Bronchial epithelial cell (primary cell): ENCODE measurements around the gene PABPC3. TPM values are rescaled to one million over a fixed set of nuclear protein-coding genes. Genes with fewer than 3 reads are reported as not detected.

ENCODE experiments used
- DNase-seq: peaks from one replicate; pipeline ENCODE4 v3.0.0-alpha.2; 2010; ENCODE audit warnings: low read depth
- FAIRE-seq: peaks from 2 replicates; lab custom pipeline; 2011; peaks lifted over from hg19 to GRCh38; lab: Jason Lieb, UNC
- H3K27me3 ChIP-seq: 2 replicates; pipeline ENCODE4 v1.5.1; 2011; ENCODE audit warnings: low read length; ENCODE audit not compliant: control insufficient read depth, insufficient read depth
- H3K36me3 ChIP-seq: 2 replicates; pipeline ENCODE4 v1.5.1; 2011; ENCODE audit warnings: low read length; ENCODE audit not compliant: control insufficient read depth, insufficient read depth
- H3K4me3 ChIP-seq: 2 replicates; pipeline ENCODE4 v1.5.1; 2011; ENCODE audit warnings: mild to moderate bottlenecking, low read depth, low read length, control low read depth
- CTCF ChIP-seq: IDR thresholded peaks from 2 replicates; pipeline ENCODE4 v1.5.1; 2011; ENCODE audit warnings: mild to moderate bottlenecking, moderate library complexity, low read length, control low read depth, inconsistent platforms; ENCODE audit not compliant: insufficient read depth, severe bottlenecking
- total RNA-seq: library from RNA; depleted of rRNA; stranded (reverse); fragments of >200 nt; gene quantifications from 2 replicates; pipeline ENCODE4 v1.2.1, GENCODE V29; 2014

PABPC3 gene
- under 0.01 and 0.13 TPM in 2 replicates for total RNA-seq

- Histone ChIP-seq H3K27me3 (no peaks in the 10 kb centered on the region), H3K36me3 (no peaks in the 10 kb centered on the region), H3K4me3 (no peak within 1 kb of the TSS)
- FAIRE-seq (peak; percentile 94), DNase-seq (no peak)
- TF ChIP-seq CTCF = no peak
Observed at GRCh38 chr13:25095851-25096453, at the start of gene PABPC3. PABPC3 (plus strand) TSS chr13:25096136; CDS start chr13:25096199, 63 bp downstream.

- Histone ChIP-seq H3K4me3 (no peak overlapping the region), H3K36me3 (no peaks in the 10 kb centered on the region), H3K27me3 (peaks cover 5% of the 10 kb centered on the region)
- DNase-seq (no peak), FAIRE-seq (no peak)
- TF ChIP-seq CTCF = no peak
Observed at GRCh38 chr13:25046274-25046984, 49.5 kb upstream of the PABPC3 start.

- Histone ChIP-seq H3K4me3 (no peak overlapping the region), H3K27me3 (peaks cover 5% of the 10 kb centered on the region)
- FAIRE-seq = no peak
Observed at GRCh38 chr13:25046985-25047511, 48.9 kb upstream of the PABPC3 start.

GRCh38 chr13:25051065-25051464 lies 44.9 kb upstream of the PABPC3 start:
- Histone ChIP-seq H3K27me3 (peaks cover 1% of the 10 kb centered on the region), H3K36me3 (no peaks in the 10 kb centered on the region), H3K4me3 (no peak overlapping the region)
- FAIRE-seq = no peak
- TF ChIP-seq CTCF = no peak
- DNase-seq = no peak

More at GRCh38 chr13:25046985-25047511, 48.9 kb upstream of the PABPC3 start:
- no peak for TF ChIP-seq CTCF
- DNase-seq = peak; percentile 7
- no peaks in the 10 kb centered on the region for H3K36me3 ChIP-seq

GRCh38 chr13:25059166-25059565 lies 36.8 kb upstream of the PABPC3 start:
- Histone ChIP-seq H3K4me3 (no peak overlapping the region), H3K36me3 (no peaks in the 10 kb centered on the region), H3K27me3 (no peaks in the 10 kb centered on the region)
- FAIRE-seq (no peak), DNase-seq (no peak)
- no peak for TF ChIP-seq CTCF
